Measurements from ENCODE around the gene TRMT1L.
"Not testable (repeated sequence)": the region's sequence is repeated elsewhere in the genome, so short reads cannot be mapped to it uniquely, and the experiment has no call there.

Gene TRMT1L, protein sequence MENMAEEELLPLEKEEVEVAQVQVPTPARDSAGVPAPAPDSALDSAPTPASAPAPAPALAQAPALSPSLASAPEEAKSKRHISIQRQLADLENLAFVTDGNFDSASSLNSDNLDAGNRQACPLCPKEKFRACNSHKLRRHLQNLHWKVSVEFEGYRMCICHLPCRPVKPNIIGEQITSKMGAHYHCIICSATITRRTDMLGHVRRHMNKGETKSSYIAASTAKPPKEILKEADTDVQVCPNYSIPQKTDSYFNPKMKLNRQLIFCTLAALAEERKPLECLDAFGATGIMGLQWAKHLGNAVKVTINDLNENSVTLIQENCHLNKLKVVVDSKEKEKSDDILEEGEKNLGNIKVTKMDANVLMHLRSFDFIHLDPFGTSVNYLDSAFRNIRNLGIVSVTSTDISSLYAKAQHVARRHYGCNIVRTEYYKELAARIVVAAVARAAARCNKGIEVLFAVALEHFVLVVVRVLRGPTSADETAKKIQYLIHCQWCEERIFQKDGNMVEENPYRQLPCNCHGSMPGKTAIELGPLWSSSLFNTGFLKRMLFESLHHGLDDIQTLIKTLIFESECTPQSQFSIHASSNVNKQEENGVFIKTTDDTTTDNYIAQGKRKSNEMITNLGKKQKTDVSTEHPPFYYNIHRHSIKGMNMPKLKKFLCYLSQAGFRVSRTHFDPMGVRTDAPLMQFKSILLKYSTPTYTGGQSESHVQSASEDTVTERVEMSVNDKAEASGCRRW

DNA sequence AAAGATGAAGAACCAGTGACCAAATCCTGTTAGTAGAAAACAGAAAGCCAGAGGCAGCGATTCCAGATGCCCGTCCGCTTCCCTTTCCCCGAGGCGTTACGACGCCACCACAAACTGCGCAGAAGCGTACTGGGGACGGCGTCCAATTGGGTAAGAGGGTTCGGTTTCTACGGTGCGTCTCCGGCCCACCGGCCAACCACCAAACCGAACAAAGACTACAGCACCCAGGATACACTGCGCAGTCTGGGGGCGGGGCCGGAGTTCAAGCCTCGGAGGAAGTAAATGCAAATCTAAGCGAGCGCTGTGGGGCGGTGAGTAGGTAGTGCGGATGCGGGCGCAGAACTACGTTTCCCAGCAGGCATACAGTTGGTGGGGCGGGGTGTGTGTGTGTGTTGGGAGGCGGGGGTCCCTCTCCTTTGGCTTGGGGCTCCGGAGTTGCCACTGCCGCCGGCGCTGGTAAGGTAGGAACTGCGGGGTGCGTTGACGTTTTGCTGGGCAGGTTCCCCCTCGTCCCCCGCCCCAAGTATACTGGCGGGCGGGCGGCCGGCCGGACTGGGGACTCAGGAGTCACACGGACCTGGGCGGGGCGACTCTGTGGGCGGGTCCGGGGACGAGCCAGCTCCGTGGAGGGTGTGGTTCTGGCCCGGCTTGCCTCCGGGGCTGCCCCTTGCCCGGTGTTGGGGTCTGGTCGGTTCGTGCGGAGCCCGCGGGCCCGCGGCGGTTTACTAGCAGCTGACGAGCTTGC, at the start of gene TRMT1L, which contains the start of gene SWT1:
Gene TRMT1L, minus strand, starts transcription at position 100 of the 745 bp plus-strand sequence. CDS start 241 bp downstream, outside the sequence.
Gene SWT1, plus strand, starts transcription at position 314 of the 745 bp plus-strand sequence. CDS start 3,675 bp downstream, outside the sequence.
- peak; percentile 100 for DNase-seq

DNA sequence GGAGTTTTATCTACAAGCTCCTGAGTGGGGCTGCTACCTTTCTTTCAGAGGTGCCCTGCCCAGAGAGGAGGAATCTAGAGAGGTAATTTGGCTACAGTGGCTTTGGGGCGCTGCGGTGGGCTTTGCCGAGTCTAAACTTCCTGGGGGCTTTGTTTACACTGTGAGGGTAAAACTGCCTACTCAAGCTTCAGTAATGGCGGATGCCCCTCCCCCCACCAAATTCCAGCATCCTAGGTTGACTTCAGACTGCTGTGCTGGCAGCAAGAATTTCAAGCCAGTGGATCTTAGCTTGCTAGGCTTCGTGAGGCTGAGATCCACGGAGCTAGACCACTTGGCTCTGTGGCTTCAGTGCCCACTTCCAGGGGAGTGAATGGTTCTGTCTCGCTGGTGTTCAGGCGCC, 44.1 kb upstream of the TRMT1L start:
- DNase-seq, result no peak

DNA sequence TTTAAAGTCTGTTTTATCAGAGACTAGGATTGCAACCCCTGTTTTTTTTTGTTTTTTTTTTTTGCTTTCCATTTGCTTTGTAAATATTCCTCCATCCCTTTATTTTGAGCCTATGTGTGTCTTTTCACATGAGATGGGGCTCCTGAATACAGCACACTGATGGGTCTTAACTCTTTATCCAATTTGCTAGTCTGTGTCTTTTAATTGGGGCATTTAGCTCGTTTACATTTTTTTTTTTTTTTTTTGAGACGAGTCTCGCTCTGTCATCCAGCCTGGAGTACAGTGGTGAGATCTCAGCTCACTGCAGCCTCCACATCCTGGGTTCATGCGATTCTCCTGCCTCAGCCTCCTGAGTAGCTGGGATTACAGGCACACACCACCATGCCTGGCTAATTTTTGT, 42.0 kb upstream of the TRMT1L start:
- DNase-seq, result not testable (repeated sequence)

DNA sequence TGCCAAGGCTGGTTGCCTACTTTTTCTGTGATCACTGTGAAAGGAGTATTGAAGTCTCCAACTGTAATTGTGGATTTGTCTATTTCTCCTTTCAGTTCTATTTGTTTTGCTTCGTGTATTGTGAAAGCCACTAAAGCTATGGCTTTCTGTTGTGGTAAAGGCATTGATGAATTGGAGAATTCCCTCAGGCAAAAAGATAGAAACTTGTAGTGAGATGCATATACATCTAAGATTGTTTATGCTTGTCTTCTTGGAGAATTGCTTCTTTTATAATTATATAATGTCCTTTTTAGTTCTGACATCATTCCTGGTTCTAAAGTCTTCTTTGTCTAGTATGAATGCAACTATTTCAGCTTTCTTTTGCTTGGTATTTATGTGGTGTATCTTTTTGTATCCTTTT, 37.0 kb upstream of the TRMT1L start:
- no peak for DNase-seq

DNA sequence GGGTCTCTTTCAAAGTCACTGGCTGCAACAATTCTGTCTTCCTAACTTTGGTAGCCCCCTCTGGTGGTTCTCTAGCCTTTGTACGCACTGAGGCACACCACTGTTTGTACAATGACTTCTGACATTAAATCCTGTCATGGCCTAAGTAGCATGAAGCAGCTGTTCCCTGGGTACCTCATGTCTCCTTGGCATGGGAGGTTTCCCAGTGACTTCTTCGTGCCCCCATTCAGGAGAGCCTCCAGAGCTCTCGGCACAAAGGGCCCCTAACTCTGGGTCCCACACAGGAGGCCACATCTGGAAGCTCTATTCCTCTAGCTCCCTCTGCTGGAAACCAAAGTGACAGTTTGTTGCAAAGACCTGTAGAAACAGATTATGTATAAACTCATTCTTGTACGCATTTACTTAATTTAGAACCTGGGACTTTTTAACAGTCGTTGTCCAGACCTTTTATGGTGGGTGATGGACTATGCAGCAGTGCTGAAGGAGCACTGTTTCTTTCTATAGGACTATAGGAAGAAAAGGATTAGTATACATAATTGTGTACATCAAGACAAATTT, 13.6 kb upstream of the TRMT1L start:
- DNase-seq, result peak; percentile 59

DNA sequence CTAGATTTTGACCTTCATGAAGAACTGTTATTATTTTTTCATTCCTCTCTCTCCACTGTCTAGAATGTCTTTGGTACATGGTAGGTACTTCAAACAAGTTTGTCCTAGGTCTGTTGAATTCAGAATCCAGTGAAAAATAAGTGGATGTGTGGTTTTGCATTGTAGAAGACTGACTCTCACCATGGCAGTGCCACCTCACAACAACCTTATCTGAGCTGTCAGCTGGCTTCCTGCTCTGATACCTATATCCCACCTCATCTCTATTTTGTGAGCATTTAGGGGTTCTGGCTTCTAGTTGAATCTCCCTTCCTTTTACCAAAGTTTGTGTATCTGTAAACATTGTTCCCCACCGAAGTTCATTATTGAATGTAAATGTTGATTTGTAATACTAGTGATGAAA, 9.4 kb upstream of the TRMT1L start:
- DNase-seq, result no peak

DNA sequence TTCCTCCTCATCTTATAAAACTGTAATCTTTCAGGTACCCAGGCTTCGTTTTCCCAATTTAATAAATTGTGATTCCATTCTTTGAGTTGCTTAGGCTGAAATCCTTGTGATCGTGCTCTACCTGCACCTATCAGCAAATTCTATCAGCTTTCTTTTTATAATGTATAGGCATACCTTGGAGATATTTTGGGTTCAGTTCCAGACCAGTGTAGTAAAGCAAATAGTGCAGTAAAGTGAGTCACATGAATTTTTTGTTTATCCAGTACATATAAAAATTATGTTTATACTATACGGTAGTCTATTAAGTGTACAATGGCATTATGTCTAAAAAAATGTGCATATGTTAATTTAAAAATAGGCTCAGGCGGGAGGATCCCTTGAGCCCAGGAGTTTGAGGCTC, 5.7 kb upstream of the TRMT1L start:
- no peak for DNase-seq

DNA sequence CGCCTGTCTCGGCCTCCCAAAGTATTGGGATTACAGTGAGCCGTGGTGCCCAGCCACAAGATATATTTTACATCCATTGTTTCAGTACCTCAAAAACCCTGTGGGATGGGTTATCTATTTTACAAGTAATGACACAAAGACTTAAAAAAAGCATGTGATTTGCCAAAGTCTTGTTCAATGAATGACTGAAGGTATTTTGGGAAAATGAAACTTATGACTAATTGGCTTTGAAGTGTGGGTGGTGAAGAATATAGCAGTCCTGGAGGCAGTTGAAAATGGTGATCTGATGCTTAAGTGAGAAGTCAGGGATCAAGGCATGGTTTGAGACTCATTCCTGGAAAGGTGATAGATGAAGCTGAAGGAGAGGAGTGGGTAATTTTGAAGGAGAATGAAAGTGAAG, 3.2 kb upstream of the TRMT1L start:
- no peak for DNase-seq

DNA sequence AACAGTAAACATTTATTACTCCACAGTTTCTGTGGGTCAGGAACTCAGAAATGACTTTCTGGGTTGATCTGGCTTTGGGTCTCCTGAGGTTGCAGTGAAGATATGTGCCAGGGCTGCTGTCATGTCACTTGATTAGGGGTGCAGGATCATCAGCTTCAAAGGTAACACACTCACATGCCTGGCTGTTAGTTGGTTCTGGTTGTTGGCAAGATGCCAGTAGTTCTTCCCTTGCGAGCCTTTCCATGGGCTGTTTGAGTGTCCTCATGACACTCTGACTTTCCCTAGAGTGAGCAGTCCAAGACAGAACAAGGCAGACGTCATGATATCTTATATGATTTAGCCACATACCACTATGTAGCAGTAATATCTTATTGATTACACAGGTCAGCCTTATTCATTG, 2.0 kb upstream of the TRMT1L start:
- peak; percentile 31 for DNase-seq

DNA sequence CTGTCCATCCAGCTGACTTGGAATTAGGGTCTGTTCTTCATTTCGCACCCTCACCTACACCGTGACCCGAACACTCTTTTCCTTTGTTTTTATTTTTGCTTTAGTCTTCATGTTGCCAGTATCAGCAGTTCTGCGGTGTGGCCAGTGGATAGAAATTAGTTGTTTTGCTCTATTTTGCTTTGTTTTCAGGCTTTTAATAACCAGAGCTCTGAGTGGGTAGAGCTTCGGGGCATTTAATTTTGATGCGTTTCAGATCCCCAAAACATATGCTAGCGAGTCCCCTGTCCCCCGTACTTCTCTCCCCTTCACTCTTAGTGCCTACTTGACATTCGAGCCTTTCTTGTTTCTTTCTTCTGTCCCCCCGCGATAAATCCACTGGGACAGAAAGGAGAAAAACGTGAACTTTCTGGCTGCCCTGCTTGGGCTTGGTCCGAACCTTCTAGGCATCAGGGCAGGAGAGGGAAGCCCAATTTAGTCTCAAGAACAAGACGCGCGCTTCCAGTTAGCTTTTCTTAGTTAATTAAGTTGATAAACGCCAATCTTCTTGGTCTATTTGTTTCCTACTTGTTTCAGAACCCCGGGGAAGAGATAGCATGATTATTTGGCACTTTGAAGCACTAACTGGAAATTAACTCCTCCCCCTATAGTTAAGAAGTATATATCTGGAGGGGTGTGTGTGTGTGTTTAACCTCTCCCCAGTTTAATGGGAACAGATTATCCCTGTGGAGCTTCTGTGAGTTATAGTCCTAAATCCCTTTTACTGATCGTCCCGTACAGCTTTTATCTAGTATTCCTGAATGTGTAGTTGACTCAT, 1.1 kb upstream of the TRMT1L start:
- DNase-seq, result no peak

DNA sequence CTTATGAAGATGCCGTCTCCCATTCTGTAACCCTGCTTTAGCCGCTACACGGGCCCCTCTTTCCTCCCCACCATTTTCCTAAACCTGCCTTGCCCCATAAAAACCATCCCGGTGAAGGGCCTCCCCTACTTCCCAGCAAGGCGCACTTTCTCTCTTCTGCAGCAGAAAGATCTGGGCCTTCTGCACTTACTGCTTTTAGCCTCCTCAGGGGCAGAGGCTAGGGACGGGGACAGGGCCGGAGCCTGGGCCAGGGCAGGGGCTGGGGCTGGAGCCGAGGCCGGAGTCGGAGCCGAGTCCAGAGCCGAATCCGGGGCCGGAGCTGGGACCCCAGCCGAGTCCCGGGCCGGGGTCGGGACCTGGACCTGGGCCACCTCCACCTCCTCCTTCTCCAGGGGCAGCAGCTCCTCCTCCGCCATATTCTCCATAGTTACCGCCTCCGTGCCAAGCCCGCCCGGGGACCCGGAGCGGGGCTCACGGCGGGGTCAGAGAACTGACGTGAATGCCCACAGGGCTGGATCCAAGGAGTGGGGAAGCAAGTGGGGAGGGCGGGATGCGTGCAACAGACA, 382 bp downstream of the TRMT1L start:
- no peak for DNase-seq

DNA sequence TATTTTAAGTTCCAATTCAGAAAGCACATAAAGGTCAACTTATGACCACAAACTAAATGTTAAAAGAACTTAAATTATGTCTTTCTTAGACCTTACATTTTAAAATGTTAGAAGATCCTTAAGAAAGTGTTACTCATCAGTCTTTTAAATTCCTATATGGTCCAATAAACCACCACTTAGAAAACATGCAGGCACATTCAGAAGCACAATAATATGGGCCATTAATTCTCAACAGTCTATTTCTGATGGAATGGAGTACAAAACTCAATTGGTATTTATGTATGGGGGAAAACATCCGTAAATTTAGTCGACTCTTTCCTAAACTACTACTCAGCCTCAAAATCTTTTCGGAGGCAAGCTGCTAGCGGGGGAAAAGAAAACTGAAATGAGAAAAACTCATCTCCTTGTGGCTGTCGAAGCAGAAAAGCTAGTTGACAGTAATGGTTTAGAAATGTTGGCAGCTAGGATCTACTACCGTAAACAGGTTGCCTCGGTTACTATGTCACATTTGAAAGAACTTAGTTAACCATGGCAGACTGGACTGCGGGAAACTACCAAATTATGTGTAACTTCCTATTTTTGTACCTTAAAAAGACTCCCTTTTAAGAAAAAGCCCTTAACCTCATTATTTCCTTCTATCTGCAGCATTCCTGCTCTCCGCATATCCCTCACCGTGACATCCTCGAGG, 1.0 kb downstream of the TRMT1L start:
- DNase-seq, result no peak

DNA sequence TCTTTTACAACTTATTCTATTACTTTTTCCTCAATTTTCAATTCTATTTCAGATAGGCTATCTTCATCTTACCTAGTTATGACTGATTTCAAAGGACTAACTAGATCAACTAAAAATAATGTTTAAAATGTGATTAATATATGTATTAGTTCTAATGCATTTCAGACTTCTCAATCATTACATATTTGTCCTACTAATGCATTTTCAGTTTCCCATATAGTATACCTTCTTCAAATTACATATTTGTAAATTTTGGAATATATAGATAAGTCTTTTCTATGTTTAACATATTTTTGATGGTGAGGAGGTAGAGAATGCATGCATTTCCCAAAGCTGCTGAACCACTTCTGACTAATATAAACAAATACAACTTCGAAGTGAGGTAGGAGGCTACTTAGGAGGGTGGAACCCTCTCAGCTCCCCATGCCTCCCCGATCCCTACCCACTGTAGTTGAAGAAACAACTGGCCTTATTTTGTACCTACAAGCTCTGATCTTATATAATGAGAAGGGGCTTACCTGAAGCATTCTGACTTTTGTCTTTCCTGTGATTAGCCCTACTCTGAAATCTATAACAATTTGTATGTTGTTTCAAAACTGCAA, 1.7 kb downstream of the TRMT1L start:
- DNase-seq, result no peak

DNA sequence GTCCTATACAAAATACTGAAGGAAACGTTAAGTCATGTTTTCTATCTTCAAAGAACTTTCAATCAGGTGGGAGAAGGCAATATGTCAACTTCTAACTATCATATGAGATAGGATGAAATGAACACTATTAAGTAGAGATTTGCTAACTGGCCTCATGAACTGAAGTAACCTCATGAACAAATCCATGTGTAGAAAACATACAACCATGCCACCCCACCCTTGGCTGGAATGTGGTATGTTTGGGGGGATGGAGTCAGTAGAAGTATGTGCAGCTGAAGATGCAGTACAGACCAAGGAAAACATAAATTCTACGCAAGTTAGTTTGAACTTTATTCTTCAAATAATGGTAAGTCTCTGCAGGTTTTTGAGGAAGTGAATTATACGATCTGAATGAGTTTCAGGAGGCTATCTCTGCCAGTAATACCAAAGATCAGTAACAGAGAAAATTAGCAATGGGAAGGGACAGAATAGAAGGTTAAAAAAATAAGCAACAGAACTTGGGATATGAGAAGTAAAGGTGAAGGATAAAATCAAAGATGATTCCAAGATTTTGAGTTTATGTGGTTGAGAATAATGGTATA, 4.5 kb downstream of the TRMT1L start:
- DNase-seq, result no peak

DNA sequence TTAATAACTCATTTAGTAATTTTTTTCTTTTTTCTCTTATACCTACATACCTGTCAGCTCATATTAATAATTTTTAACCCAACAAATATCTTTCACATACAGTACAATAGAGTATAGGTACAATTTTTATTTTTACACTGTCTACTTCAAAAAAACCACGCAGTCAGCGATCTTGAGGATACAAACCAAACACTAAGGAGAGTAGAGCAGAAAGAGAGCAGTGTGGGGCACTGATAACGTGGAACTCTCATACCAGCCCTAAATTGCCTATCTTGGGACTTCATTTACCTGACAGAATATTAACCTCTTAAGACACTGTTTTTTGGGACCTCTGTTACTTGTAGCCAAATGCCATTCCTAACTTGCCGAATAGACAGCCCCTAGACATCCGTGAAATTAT, 5.5 kb downstream of the TRMT1L start:
- no peak for DNase-seq

DNA sequence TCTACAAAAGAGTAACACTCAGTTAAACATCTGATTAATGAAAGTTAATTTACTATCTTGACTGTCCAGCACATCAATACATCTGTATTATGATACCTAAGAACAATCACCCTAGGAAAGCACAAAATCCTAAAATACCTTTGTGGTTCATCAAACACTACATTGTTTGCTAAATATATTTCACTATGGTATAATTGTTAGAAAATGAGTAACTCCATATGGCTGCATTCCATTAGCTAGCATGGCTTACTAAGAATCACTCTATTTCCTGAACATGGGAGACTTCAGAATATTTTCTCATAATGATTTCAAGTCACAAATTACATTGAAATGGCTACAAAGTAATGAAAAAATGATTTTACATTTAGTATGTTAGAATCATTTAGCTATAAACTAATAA, 12.5 kb downstream of the TRMT1L start:
- no peak for DNase-seq

DNA sequence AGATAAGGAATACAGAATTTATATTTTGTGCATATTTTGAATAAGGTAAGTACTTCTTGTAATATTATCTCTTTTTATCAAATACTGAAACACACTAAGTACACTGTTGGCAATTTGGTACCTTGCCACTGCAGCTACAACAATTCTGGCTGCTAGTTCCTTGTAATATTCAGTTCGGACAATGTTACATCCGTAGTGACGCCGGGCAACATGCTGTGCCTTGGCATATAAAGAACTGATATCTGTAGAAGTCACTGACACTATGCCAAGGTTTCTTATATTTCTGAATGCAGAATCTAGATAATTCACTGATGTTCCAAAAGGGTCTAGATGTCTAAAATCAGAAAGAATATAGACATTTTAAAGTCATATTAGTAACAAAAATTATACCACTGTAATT, 17.5 kb downstream of the TRMT1L start:
- no peak for DNase-seq

DNA sequence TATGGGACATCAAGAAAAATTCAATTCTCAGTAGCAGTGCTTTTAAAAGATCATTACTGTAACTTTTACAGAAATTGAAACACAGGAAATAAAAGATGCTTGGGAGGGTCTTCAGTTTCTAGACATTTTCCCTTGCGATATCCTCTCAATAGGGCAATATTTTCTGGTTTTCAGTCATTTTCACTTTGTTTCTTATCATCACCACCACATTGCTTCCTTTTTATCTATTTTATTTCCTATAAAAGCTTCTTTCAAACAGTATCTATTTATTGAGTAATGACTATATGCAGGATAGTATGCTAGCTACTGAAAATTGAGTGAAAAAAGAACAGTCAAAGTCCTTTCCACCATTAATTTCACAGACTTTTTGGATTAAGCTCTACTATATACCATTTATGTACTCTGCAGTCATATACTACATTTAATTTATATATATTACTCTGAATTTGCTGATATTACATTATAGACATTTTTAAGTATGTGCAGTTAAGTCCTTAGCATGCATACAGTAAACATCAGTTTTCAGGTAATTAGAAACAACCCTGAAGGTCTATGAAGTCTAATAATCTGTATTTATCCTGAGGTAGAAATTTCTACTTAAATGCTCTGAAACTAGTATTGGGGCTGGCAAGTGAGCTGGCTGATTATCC, 18.7 kb downstream of the TRMT1L start:
- no peak for DNase-seq

DNA sequence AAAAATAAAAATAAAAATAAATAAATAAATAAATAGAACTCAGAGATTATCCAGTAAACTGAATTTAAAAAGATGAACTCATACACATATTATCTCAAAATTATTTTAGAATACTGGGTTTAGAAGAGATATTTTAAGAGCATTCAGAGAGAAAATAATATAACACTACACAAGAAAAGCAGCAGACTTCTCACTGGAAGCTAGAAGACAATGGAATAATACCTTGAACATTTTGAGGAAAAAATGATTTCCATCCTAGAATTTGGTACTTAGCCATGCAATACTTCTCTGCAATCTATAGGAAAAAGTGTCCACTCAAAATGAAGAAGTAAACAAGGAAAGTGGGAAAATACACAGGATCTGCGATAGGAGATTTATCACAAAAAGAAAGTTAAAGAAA, 24.2 kb downstream of the TRMT1L start:
- no peak for DNase-seq

DNA sequence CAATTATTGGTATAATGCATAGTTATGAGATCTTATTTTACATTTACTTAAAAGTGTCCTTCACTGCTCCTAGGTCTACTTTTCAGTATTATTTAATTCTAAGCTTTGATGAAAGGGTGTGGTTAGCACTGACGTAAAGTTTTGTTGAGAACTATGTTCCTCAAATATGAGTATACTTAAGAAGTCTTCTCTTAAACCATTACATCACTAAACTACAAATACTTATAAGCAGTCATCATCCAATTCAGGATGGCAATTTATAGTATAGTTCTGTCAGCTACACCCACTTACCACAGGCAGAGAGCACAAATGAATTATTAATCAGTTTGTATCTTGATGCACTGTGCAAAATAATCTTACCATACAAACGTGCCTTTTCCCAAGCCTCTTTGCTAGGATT, 27.0 kb downstream of the TRMT1L start:
- DNase-seq, result no peak
